Endothelial cell of umbilical vein (primary cell): Measurements from ENCODE around the gene EIF2S2.

Experiments used
- CTCF ChIP-seq, 2 donors: IDR thresholded peaks; 1 replicate in 1 of 2; 2 replicates in 1 of 2; pipeline ENCODE4 v1.5.1; 2011; ENCODE audit warnings: low read length in 2 of 2, mild to moderate bottlenecking in 2 of 2, moderate library complexity in 2 of 2, control low read depth in 1 of 2, inconsistent platforms in 1 of 2, low read depth in 1 of 2; ENCODE audit not compliant: insufficient read depth in 1 of 2; ENCODE audit errors: extremely low read depth in 1 of 2
- POLR2AphosphoS5 ChIP-seq: IDR thresholded peaks from 2 replicates; pipeline ENCODE4 v1.6.1; 2012; ENCODE audit warnings: low read depth, mild to moderate bottlenecking, control low read depth, low read length, moderate library complexity; ENCODE audit not compliant: insufficient read depth

GRCh38 chr20:34142121-34142520, 30.1 kb upstream of the EIF2S2 start:
- TF ChIP-seq CTCF (IDR thresholded peaks at IDR 0.05; ENCODE audit: extremely low read depth in 1 of 2, insufficient read depth in 1 of 2, low read depth in 1 of 2, low read length in 2 of 2), result no peak
- no peak for TF ChIP-seq POLR2AphosphoS5
